Measurements from ENCODE around the gene DSEL. TPM values are rescaled to one million over a fixed set of nuclear protein-coding genes. Genes with fewer than 3 reads are reported as not detected.

DSEL gene
- total RNA-seq, result 0.02 TPM in 1 of 2 replicates, not detected in the other

DNA sequence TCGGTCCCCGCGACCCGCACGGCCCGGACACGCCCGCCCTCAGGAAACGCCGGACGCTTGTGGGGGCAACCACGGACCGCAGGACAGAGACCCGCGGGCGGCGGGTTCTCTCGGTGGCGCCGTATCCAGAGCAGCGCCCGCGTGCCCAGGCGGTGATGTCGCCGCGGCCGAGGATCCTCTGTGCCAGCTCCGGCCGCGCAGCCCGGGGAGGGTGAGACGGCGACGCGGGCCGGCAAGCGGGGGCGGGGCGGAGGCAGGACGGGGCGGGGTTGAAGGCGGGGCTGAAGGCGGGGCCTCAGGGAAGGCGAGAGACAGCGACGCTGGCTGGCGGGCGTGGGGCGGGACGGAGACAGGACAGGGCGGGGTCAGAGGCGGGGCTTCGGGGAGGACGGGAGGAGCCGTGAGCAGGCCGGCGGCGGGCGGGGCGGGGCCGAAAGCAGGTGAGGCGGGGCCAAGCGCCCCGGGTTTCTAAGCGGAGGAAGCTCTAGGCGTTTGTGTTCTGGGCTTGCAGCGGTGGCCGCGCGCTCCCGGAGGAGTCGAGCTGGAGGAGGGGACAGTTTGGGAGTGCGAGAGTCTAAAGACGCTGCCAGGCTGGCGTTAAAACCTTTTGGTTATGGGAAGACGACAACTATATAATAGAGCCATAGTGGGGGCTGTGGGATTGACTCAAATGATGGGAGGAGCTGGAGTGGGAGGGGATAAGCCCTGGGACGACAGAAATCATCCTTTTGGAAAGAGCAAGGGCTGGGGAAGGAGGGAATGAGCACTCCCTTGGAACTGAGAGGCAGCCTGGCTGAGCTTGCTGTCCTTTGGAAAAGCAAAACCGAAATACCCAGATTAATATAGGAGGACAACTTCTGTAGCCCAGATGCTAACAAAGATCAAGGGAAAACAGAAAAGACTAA, at the start of gene DSEL:
Gene DSEL, minus strand, starts transcription at position 182 of the 905 bp plus-strand sequence. CDS start 2,112 bp downstream, outside the sequence.
- intact Hi-C loops (cut with micrococcal nuclease), result loop anchor here (1.0 to 10.0 kb wide), 5 partner anchors 98 to 1201 kb away; partner anchors contain the start of gene TMX3

DNA sequence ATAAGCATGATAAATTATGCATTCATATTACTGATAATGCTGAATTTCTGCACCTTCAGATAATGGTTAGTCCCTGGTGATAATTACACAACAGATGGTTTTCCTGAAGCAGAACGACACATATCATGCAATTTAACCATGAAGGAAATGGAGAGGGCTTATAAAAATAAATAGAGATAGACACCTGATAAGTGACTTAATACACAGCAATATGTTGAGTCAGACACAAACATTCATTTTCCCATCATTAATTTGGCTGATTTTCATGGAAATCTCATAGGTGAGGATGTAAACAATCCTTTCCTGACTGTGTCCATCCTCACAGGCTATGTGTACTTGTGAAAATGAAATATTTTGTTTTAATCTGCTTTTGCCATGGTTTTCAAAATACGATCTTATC, 36.9 kb upstream of the DSEL start:
- intact Hi-C loops (cut with micrococcal nuclease), result no loop called here

DNA sequence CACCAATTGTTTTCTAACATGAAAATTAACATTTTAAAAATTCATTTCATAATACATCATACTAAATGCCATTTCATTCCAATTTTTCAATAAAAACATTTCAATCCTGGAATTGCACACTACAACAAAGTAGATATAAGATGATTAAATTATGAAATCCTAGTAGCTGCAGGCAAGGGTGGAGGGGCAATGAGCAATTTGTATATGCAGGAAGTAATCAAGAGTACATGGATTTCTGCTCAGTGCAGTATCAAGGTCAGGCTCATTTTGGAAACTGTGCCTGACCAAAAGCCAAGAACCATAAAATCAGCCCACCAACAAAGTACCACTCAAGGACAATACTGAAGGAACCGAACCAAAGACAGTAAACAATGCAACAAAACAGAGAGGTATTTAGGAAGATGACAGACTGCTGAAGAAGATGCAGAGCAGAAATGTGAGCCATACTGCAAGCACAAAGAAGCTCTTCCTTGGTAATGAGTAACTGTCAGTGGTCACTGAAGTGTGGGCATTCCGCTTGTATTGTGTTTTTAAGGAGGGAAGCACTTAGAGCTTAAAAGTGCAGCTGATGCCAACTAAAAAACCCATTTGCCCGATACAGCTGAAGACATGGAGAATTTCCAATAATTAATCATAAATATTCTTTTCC, 34.5 kb upstream of the DSEL start:
- intact Hi-C loops (cut with micrococcal nuclease), result no loop called here

DNA sequence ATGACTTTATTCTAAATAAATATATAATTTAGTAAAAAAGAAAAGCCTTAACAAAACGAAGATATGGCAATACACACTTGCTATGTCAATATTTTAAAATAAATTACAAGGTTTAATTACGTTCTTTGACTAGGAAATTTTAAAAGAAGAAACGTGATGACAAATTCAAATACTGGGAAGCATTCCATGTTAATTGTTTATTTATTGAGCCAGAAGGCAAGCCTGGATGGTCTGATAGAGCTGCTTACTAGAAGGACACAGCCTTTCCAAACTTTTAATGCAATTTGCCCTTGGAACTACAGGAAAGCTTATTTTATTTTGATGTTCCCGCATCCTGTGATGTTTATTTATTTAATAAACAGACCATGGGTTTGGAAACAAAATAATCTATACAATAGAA, 33.4 kb upstream of the DSEL start:
- intact Hi-C loops (cut with micrococcal nuclease), result no loop called here

DNA sequence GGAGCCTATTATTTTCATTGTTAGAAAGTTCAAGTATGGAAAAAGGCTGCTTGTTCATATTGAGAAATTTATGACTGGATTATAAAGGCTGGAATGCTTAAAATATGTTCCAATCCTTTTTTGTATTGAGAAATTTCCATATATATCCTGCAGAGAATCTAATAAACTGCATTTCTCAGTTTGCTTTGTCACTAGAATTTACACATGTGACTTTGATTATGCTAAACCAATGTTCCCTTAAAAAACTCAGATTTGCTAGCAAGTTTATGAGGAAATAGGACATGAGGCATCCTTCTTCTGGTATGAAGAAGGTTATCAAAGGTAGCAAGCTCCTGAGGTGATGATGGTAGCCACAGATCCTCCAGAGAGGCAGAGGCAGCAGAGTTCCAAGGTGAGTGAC, 29.2 kb upstream of the DSEL start:
- intact Hi-C loops (cut with micrococcal nuclease), result no loop called here

DNA sequence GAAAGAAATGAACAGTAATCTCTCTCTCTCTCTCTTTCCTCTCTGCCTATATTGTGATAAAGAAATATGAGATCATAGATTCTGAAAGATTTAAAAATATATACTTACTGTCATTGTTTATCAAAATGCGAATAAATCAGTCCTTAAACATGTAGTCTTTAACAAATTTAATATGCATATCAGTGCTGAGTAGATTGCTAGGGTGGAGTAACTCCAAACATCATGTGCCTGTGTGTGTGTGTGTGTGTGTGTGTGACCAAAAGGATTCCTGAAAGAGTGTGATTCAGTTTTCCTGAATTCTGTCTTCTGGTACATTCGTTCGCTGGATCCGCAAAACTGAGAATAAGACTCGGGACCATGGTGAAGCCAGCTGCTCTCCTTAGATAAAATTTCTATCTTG, 24.0 kb upstream of the DSEL start:
- intact Hi-C loops (cut with micrococcal nuclease), result no loop called here

DNA sequence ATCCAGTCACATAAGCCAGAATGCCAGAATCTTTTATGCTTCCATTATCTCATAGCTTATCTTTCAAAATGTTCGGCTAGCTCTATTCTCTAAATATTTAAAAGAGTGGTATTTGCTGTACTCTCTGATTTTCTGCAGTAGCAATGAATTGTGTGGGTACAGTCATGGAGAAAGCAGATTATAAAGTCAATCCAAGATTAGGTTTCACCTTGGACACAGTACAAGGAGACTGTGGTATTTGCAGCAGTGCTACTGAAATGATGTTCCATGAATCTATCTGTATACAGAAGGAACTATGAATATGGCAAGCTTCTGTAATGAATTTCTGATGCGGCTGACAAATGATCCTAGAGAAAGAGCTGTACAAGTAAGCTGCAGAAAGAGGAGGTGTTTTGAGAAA, 15.4 kb upstream of the DSEL start:
- intact Hi-C loops (cut with micrococcal nuclease), result no loop called here

DNA sequence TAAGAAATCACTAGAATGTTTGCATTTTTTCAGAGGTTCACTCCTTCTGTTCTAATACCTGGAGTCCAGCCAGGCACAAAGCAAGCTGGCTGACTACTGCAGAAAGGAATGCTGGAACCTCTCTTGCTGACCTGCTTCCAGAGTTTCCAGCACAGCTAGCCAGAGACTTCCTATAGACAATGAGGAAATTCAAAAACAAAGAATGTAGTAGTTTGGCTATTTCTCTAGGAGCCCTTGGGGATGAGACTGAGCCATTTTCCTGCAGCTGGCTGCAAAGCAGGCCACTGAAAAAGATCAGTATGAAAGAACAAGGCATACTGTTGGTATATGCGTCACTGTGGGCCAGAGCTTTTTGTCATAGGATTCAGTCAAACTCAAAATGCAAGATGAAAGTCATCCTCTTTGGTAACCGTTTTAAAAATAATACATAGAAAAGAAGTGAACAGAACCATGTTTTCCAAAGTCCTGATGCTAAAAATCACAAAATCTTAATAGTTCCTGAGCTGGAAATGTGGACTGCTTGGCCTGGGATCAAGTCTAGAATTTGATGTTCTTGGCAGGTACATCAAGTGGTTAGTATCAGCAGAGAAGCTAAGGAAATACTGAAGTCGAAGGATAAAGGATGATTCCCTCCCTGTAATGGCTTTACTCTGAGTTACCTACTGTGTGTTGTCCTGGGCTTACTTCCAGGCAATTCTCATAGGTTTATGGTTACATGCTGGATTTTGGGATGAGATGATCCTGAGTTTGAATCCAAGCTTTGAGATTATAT, 9.0 kb upstream of the DSEL start:
- intact Hi-C loops (cut with micrococcal nuclease), result no loop called here

DNA sequence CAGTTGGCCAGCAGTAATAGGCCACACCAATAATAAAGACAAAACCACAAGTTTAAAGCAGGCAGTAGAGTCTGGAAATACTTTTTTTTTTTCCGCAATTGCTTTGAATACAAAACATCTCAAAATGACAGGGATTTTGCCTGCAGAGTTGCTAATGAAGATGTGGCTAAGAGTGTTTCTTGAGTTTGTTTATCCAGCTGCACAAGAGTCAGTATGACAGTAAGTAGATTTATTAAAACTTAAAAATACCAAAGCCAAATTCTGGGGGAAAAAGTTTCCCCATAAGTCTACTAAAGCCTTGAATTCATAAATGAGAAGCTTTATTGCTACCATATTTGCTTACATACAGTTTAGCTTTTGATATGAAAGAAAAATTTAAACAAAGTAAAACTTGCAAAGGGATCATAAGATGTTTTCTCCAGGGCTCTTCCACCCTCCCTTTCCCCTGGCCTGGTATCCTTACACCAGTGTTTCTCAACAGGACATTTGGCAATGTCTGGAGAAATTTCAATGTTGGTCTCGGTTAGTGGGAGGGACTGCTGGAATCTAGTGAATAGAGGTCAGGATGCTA, 3.9 kb upstream of the DSEL start:
- intact Hi-C loops (cut with micrococcal nuclease), result no loop called here

DNA sequence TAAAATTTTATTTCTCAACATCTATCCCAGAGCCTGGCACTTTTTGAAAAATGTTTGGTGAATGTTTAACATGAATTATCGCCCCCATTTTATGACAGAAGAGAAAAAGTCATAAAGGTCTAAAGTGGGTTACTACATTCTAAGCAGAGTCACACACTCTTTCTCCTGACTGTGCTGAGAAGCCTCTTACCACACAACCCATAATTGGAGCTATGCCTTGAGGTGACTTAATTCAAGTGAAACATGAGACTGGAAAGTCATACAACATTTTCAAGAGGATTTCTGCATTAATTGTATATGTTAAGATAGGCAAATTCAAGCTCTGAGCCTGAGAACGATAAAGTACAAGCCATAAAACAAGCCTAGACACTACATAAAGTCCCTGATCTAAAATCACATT, 3.1 kb upstream of the DSEL start:
- intact Hi-C loops (cut with micrococcal nuclease), result loop anchor here (5.0 to 10.0 kb wide), 3 partner anchors 275 to 1198 kb away; partner anchors contain the start of gene TMX3

DNA sequence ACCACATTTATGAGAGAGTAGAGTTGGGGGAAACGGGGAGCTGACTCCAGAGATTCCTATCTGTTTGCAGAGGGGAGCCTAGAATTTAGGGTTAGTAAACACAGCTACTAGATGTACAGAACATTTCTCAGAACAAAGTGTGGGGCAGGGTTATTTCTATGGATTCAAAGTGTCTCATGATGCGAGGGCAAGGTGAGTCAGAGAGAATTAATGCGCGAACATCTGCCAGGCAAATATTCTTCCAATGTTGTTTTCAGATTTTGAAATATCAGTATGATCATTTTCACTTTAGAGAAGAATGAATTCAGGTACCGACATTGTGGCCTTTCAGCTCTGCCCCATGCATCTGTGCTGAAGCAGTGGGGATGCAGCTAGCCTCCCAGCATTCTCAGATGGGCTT, 2.0 kb upstream of the DSEL start:
- intact Hi-C loops (cut with micrococcal nuclease), result loop anchor here (5.0 to 10.0 kb wide), 3 partner anchors 274 to 1199 kb away; partner anchors contain the start of gene TMX3

DNA sequence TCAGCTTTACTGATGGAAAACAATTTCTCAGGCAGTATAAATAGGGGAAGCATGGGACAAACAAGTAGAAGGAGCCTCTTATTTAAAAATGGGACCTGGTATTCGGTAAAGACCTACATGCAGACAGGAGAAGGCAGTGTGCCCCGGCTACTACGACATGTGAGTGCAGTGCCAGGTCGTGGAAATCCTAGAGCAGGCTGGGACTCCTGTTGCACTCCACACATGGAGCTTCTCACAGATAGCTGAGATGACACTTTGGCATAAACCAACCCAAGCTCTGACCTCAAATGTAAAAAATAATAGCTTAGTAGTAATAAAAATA, 885 bp upstream of the DSEL start:
- intact Hi-C loops (cut with micrococcal nuclease), result loop anchor here (5.0 to 10.0 kb wide), 3 partner anchors 273 to 1200 kb away; partner anchors contain the start of gene TMX3

DNA sequence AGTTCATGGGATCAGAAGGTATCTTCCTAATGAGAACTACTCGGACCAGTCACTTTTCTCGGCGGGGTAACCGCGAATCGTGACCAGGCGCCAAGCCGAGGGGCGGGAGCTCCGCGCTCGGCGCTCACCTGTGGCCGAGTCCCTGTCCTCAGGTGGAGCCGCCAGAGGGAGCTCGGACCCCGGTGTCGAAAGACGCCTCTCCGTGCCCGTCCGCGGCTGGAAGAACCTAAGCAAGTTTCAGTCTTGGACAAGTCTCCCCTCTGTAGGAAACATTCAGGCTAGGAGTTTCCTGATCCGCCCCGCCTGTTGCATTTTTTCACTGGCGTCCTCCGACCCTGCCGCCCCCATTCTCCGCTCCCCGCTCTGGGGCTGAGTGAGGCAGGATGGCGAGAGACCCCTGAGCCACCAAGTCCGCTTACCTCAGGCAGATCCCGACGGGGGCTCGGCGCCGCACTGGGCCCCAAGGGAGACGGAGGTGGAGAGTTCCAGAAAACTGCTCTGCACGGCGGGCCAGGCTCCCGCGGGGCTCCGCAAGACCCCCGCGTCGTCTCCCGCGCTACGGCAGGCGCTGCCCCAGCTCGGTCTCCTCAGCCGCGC, 480 bp downstream of the DSEL start:
- intact Hi-C loops (cut with micrococcal nuclease), result loop anchor here (1.0 to 10.0 kb wide), 5 partner anchors 98 to 1201 kb away; partner anchors contain the start of gene TMX3

DNA sequence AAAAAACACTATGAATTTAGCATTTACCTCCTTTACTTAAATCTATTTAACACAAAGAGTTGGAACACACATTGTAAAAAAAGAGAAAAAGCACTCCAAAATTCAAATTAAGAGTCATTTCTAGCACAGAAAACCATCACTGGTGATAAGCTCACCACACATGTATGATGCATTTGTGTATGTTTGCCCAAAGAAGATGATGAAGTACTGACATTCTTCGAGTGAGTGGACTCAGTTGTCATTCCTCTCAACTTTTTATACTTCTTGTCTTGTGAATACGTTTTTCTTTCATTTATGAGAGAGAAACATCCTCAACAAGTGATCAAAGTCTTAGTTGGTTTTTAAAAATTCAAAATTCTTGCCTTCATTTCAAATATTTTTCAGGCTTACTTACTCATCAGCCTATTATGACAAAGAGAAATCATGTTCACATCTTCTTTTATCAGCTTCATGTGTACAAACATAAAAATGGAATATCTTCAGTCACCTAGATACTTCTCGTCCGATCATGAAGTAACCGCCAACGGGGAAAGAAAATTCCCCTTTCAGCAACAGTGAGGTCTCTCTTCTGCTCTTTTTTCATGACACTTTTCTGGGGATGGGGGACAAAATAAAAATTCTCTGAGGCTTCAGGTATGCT, 1.5 kb downstream of the DSEL start:
- intact Hi-C loops (cut with micrococcal nuclease), result loop anchor here (5.0 to 10.0 kb wide), 3 partner anchors 270 to 1202 kb away; partner anchors contain the start of gene TMX3

DNA sequence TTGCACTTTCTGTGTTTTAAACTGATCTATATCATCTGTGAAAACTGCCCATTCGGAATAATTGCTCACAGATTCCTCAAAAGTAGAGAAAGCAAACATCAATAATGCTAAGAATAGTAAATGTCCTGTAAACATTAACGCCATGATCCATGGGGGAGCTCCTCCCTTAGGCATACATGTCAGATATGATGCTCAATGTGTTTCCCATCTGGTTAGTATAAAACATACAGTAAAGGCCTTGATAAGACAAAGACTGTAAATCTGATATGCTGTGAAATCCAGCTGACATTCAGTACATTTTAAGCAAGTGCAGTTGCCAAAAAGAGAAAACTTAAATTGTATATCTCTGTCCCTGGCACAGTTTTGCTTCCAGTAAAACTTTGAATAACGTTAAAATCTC, 2.1 kb downstream of the DSEL start:
- intact Hi-C loops (cut with micrococcal nuclease), result loop anchor here (10.0 kb wide), 1 partner anchor 270 kb away; no protein-coding TSS in a partner anchor

DNA sequence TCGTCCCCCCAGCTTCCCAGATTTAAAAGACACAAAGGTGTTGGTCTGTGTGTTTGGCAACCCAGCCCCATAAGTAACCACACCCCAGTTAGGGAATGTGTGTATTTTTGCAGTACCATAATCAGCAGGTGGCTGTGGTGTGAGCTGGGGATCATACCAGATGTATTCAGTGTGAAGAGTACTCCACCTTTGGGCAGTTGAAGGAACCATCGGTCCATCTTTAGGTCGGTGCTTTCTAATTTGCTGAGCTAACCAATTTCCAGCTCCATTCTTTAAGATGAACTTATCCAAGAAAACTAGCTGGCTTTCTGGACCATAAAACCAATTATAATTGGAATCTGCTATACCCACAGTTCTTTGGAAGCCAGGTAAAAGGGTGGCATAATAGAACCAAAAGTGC, 3.2 kb downstream of the DSEL start:
- intact Hi-C loops (cut with micrococcal nuclease), result loop anchor here (10.0 kb wide), 1 partner anchor 268 kb away; no protein-coding TSS in a partner anchor

DNA sequence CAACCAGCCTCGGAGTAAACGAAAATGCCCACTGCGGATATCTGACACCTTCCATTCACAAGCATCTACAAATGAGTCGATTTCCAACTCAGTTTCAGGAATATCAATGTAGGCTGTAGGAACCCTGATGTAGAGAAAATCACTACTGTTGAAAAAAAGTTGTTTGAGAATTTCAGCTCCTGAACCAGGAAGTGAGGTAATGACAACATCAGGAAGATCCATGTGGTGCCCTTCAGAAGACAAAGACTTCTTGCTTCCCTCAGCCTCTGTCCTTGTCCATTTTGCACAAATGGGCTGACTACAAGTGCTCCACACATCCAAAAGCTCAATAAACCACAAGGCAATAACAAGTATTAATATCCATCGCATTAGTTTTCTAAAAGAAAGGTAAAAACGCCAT, 4.7 kb downstream of the DSEL start:
- intact Hi-C loops (cut with micrococcal nuclease), result loop anchor here (10.0 kb wide), 1 partner anchor 267 kb away; no protein-coding TSS in a partner anchor

DNA sequence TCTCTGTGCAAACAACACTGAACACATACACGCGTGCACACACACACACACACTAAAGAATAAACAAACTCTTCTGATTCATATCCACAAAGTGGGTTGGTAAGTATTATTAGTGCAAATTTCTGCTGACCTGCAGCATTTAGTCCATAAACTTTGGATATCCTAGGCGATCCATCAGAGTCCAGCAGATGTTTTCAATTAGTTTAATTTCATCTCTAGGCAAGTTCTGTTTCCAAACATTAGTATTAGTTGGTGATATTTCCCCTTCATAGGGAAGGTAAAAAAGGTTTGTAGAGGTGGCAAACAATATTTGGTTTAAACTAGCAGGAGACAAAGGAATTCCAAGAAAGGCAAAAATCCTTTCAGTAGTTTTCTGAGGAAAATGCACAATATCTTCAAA, 5.7 kb downstream of the DSEL start:
- intact Hi-C loops (cut with micrococcal nuclease), result loop anchor here (10.0 kb wide), 1 partner anchor 266 kb away; no protein-coding TSS in a partner anchor

DNA sequence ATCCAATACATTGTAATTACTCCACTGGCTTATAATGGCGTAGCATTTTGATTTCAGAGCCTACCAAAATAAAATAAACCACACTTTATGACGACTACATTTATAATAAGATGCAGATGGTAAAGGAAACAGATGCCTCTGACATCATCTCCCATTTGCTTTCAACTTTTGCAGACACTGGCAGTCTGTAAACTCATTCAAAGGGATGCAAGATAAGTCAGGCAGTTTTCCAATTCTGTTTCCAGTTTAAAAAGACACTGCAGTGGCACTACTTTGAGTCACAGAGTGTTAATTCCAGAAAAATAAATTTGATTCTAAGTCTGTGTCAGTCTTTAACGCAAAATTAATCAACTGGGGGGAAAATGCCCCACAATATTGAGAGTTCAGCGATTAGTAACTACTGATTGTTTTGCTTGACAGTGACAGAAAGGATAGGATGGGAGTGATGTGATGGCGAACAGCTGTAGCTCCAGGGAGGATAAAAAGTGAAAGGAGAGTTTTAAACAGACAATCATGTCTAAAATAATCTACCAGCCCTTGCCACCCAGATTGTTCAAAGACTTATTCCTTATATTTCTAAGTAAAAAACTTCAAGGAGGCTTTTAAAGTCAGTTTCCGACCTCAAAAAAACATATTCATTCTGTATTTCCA, 6.7 kb downstream of the DSEL start:
- intact Hi-C loops (cut with micrococcal nuclease), result loop anchor here (10.0 kb wide), 1 partner anchor 265 kb away; no protein-coding TSS in a partner anchor
